ENCODE results near the gene DAP.
"Not testable (repeated sequence)": the region's sequence is repeated elsewhere in the genome, so short reads cannot be mapped to it uniquely, and the experiment has no call there.

The DAP gene

DNA sequence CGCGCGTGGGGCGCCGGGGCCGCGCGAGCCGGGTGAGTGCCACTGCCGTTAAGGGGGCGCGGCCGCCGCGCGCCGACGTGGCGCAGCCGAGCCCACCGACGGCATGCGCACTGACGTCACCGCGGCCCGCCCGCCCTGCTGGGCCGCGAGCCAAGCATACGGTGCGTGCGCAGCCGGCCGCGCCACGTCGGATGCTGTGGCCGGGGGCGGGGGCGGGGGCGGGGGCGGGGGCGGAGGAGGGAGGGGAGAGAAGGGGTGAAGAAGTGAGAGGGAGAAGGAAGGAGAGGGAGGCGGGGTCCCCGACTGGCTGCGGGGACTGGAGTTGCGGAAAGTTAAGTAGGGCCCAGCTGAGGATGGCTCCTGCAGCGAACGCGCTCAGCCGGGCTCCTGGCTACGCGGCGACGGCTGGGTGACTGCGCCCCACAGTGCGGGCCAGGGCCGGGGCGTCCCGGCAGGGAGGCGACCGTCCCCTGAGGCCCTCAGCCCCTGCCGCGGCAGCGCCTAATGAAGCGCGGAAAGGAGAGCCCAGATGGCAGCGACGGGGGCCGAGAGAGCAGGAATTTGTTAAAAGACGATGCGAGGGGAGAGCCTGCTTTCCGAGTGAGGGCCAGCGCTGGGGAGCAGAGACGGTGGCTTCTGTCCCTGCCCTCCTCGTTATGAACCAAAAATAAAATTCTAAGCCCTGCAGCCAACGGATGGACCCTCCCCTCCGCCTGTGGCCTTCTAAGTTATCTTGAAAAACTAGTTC, at the start of gene DAP:
TSS of gene DAP (minus strand) at position 50 of the 748 bp plus-strand sequence. CDS start 166 bp downstream, outside the sequence.
- DNase-seq: peak; percentile 96

- DNase-seq: no peak
Observed at GRCh38 chr5:10808347-10809226, 47.6 kb upstream of the DAP start.

- no peak for DNase-seq
Observed at GRCh38 chr5:10801931-10802666, 41.1 kb upstream of the DAP start.

GRCh38 chr5:10800852-10801251, 39.8 kb upstream of the DAP start:
- DNase-seq: no peak

GRCh38 chr5:10797261-10797660, 36.2 kb upstream of the DAP start:
- DNase-seq: no peak

- DNase-seq: no peak
Observed at GRCh38 chr5:10793785-10794184, 32.8 kb upstream of the DAP start.

GRCh38 chr5:10792336-10792735, 31.3 kb upstream of the DAP start:
- DNase-seq: no peak

DNA sequence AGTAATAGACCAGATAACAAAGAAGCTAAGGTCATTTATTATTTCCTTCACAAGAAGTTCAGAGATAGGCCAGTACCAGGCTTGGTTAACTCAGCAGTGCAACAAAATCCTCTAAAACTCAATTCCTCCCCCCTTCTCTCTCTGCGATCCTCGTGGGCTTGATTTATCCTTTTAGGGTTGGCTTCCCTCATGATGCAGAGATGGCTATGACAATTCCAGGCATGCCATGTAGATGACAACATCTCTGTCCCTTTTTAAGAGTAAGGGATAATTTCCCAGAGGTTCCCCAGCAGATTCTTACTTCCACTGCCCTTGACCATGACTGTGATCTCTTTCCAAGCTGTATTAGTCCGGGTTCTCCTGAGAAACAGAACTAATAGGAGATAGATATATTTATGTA, 28.7 kb upstream of the DAP start:
- DNase-seq: no peak

DNA sequence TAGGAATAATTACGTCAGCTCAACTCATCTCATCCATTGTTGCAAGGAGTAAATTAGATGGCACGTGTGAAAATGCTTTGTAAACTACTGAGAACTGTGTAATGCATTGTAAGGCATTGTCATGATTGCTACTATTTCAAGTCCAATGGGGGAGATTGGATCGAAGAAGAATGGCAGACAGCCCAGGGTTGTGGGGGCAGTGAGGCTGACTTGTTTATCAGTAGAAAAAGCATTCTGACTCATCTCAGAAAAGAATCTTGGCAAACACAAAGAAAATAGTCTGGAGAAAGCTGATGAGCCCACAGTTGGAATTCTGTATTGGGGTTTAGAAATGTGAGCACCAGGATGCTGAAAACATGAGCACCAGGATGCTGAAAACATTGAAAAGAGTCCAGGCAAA, 28.0 kb upstream of the DAP start:
- no peak for DNase-seq

DNA sequence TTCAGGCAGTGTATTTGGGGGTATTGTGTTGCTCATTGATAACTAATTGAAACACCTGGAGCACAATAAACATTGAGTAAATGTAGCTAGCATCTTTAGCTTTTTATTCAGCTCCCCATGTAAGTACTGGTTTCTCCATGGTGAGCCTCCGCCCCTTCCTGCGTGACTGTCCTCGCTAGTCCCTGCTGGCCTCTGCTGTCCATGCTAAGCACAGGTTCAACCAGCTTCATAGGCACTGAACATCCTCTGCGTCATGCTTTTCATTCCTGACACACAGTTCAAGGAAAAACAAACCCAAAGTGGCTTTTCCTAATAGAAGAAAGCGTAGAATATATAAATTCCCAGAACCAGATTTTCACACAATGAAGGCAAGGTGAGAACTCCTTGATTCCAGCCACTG, 27.3 kb upstream of the DAP start:
- DNase-seq: no peak

DNA sequence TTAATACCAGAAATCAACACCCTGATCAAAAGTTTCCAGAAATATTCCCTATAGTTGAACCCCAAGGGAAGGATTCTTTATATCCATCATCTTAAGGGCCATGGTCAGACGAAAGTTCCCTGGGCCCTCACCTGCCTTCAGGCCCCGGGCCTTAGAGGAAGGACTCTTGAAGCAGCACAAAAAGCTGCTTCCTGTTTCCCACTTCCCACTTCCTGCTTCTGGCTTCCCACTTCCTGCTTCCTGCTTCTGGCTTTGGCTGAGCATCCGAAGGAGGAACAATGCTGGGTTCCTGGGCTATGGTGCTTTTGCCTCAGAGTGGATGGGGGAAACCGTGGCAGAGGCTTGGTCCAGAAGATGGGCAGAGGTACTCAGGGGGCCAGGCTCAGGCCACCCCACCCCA, 25.8 kb upstream of the DAP start:
- DNase-seq: no peak

DNA sequence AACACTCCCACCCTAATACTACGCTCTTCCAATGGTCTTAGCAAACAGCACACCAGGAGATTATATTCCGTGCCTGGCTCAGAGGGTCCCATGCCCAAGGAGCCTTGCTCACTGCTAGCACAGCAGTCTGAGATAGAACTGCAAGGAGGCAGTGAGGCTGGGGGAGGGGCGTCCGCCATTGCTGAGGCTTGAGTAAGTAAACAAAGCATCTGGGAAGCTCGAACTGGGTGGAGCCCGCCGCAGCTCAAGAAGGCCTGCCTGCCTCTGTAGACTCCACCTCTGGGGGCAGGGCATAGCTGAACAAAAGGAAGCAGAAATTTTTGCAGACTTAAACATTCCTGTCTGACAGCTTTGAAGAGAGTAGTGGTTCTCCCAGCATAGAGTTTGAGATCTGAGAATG, 19.2 kb upstream of the DAP start:
- DNase-seq: not testable (repeated sequence)

DNA sequence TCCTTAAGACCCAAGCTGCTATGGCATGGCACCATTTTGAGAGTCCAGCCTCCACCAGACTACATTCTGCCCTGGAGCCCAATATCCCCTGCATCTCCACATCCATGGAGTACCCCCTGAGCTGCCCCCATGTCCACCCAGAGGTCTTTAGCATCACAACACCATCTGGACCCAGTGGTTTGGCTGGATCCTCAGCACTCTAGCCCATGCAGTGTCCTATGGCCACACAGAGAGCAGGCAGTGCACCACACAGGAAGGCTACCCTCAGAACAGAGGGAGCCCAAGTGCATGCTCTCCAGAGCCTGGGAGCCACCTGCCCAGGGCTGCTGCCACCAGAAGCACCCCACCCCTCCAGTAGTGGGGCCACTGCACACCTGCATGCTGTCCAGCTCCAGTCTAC, 18.6 kb upstream of the DAP start:
- DNase-seq: no peak

- DNase-seq: no peak
Observed at GRCh38 chr5:10778179-10778910, 17.3 kb upstream of the DAP start.

GRCh38 chr5:10775646-10776045, 14.6 kb upstream of the DAP start:
- no peak for DNase-seq

GRCh38 chr5:10772901-10773585, 12.0 kb upstream of the DAP start:
- DNase-seq: no peak

DNA sequence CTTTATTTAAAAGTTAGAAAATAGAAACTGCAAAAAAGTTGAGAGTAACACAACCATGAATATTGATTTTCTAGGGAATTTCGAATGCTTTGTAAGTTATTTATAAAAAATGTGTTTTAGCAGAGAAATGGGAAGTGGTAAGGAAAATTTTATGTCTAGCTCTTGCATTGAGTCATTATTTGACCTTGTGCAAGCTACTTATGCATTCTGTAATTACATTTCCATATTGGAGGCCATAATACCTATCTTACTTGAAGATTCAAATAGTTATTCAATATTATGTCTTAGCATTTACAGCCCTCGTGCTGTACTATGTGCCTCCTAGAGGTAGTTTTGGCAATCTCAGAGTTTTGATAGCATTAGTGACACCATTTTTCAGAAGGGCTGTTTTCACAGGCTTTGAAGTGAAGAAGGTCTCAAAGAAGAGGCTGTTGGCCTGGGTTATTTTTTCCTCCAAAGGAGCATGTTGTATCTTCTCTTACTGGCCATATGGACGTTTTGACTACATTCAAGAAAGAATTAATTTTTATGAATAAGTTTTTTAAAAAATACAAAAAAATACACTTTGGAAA, 7.4 kb upstream of the DAP start:
- no peak for DNase-seq

- no peak for DNase-seq
Observed at GRCh38 chr5:10762776-10763500, 1.9 kb upstream of the DAP start.

- no peak for DNase-seq
Observed at GRCh38 chr5:10761933-10762775, 1.1 kb upstream of the DAP start.

DNA sequence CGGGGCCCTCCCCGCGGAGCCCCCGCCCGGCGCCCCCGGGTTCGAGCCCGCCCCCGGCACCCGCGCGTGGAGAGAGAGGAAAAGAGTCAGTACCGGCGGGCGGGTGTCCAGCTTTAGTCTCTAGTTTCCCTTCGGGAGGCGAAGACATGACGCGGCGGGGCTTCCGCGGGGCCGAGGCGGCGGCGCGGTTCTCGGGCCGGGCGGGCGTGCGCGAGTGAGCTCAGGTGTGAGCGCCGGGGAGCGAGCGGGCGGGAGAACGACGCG, 181 bp downstream of the DAP start:
- DNase-seq: no peak
